ENCODE measurements around the gene SHF.
A peak's percentile ranks its signal among the peaks of the same experiment; 100 is the strongest.

SHF gene

GRCh38 chr15:45121706-45122417 lies 65.9 kb downstream of the SHF start:
- DNase-seq = no peak

GRCh38 chr15:45121020-45121419 lies 66.7 kb downstream of the SHF start:
- DNase-seq = no peak

- DNase-seq = no peak
Measured at GRCh38 chr15:45120081-45120972, 67.4 kb downstream of the SHF start.

DNA sequence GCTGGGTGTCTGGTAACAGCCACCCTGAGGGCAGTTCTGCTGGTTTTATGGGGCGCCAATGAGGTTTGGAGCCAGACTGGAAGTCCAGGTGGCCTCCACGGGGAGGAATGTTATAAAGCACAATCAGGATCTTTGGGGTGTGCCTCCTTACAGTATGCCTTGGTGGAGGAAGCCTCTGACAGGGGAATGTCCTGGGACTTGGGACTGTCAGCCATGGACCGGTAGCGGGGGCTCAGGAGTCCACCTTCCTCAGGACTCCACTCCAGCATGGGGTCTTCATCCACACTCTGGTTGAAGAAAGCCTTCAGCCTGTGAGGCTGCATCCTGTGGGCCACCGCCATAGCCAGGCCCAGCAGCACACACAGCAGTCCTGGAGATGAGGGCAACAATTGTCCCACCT lies 68.8 kb downstream of the SHF start:
- DNase-seq = no peak

GRCh38 chr15:45118131-45118588 lies 69.6 kb downstream of the SHF start:
- peak; percentile 89 for DNase-seq

DNA sequence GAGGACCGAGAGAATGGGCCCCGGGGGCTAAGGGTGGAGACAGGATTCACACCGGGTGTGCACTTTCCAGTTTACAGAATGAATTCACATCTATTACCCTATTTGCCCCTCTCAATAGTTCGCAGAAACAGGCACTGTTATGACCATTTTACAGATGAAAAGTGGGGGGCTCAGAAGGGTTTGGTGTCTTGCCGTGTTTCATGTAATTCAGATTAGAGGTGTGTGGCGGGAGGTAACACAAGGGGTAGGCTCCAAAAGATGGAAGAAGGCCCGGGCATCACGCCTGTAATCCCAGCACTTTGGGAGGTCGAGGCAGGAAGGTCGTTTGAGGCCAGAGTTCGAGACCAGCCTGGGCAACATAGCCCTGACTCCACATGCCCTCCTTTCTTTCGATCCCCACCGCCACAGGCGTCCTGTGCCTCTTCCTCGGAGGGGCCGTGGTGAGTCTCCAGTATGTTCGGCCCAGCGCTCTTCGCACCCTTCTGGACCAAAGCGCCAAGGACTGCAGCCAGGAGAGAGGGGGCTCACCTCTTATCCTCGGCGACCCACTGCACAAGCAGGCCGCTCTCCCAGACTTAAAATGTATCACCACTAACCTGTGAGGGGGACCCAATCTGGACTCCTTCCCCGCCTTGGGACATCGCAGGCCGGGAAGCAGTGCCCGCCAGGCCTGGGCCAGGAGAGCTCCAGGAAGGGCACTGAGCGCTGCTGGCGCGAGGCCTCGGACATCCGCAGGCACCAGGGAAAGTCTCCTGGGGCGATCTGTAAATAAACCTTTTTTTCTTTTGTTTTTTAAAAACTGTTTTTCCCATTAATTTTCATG lies 70.2 kb downstream of the SHF start:
- no peak for DNase-seq

Measured in stimulated activated CD4-positive, alpha-beta T cell treated with anti-CD3 and anti-CD28 coated beads, Interleukin-4, amount 100 ng/mL, for 24 hours (primary cell).